Naive B cell (primary cell): ENCODE measurements around the gene ZNF839. TPM values are rescaled to one million over a fixed set of nuclear protein-coding genes. Genes with fewer than 3 reads are reported as not detected.
"Not testable (repeated sequence)": the region's sequence is repeated elsewhere in the genome, so short reads cannot be mapped to it uniquely, and the experiment has no call there.

Experiments used
- ATAC-seq, 2 donors: fragments of 150-1000 bp; cut with Tn5 transposase; 2 replicates each; pipeline ENCODE4 v1.10.0; 2021; ENCODE audit warnings: low read depth in 2 of 2, mild to moderate bottlenecking in 2 of 2, moderate library complexity in 2 of 2
- DNase-seq: peaks from one replicate; pipeline ENCODE4 v3.0.0; 2022
- H3K27ac Mint-ChIP-seq, 6 donors: one replicate each; pipeline ENCODE4 v1.8.0; 2020 to 2022; ENCODE audit warnings: mild to moderate bottlenecking in 6 of 6, mixed read lengths in 6 of 6, moderate library complexity in 5 of 6, inconsistent platforms in 2 of 6
- H3K27me3 Mint-ChIP-seq, 3 donors: one replicate each; pipeline ENCODE4 v1.8.0; 2021 to 2022; ENCODE audit warnings: mixed read lengths in 3 of 3, mild to moderate bottlenecking in 1 of 3
- H3K36me3 Mint-ChIP-seq, 2 donors: one replicate each; pipeline ENCODE4 v1.8.0; 2020 to 2022; ENCODE audit warnings: mixed read lengths in 2 of 2, inconsistent platforms in 1 of 2, mild to moderate bottlenecking in 1 of 2
- H3K4me1 Mint-ChIP-seq, 3 donors: one replicate each; pipeline ENCODE4 v1.8.0; 2020 to 2022; ENCODE audit warnings: mixed read lengths in 3 of 3, inconsistent platforms in 1 of 3, mild to moderate bottlenecking in 1 of 3, moderate library complexity in 1 of 3
- H3K4me3 Mint-ChIP-seq, 8 donors: one replicate each; pipeline ENCODE4 v1.8.0; 2020 to 2022; ENCODE audit warnings: mild to moderate bottlenecking in 8 of 8, mixed read lengths in 8 of 8, moderate library complexity in 8 of 8, inconsistent platforms in 2 of 8
- H3K9me3 Mint-ChIP-seq, 7 donors: one replicate each; pipeline ENCODE4 v1.8.0; 2020 to 2022; ENCODE audit warnings: mixed read lengths in 7 of 7, mild to moderate bottlenecking in 5 of 7, inconsistent platforms in 2 of 7, moderate library complexity in 1 of 7
- polyA plus RNA-seq, 6 donors: library from polyadenylated mRNA; unstranded; fragments of 300-500 nt; fragmentation: Illumina TruSeq; gene quantifications; one replicate each; pipeline ENCODE4 v1.2.3, GENCODE V29; 2021; ENCODE audit warnings: low read depth in 6 of 6

The ZNF839 gene
- polyA plus RNA-seq, 6 donors from 2014 or later: 4.5 to 10.5 (median 5.6) TPM

GRCh38 chr14:102293781-102294180 lies 25.8 kb upstream of the ZNF839 start:
- Mint-ChIP-seq H3K27ac (no peak overlapping the region), H3K4me3 (no peak overlapping the region), H3K36me3 (no peaks in the 10 kb centered on the region), H3K27me3 (no peaks in the 10 kb centered on the region), H3K4me1 (no peaks in the 10 kb centered on the region), H3K9me3 (peaks cover 0 to 5% (median 0%) of the 10 kb centered on the region in 7 donors)
- ATAC-seq (no peak), DNase-seq (no peak)

- ATAC-seq: no peak
- Mint-ChIP-seq H3K27ac (peak overlapping the region in 2 of 6 donors; percentile 20 to 67), H3K27me3 (no peaks in the 10 kb centered on the region), H3K36me3 (no peaks in the 10 kb centered on the region), H3K4me3 (no peak overlapping the region), H3K4me1 (no peaks in the 10 kb centered on the region), H3K9me3 (peaks cover 0 to 5% (median 0%) of the 10 kb centered on the region in 7 donors)
- no peak for DNase-seq
Measured at GRCh38 chr14:102295270-102295669, 24.3 kb upstream of the ZNF839 start.

- no peaks in the 10 kb centered on the region for H3K36me3 Mint-ChIP-seq
- no peak for ATAC-seq
- H3K27me3 Mint-ChIP-seq: no peaks in the 10 kb centered on the region
- H3K4me1 Mint-ChIP-seq: no peaks in the 10 kb centered on the region
- no peak overlapping the region for H3K4me3 Mint-ChIP-seq
- H3K27ac Mint-ChIP-seq: no peak overlapping the region
- DNase-seq: no peak
- H3K9me3 Mint-ChIP-seq: peaks cover 0 to 5% (median 0%) of the 10 kb centered on the region in 7 donors
Measured at GRCh38 chr14:102297436-102298170, 21.9 kb upstream of the ZNF839 start.

GRCh38 chr14:102298303-102299070 lies 21.1 kb upstream of the ZNF839 start:
- ATAC-seq, DNase-seq, H3K27me3 Mint-ChIP-seq, H3K4me1 Mint-ChIP-seq, H3K4me3 Mint-ChIP-seq, H3K9me3 Mint-ChIP-seq, H3K27ac Mint-ChIP-seq, H3K36me3 Mint-ChIP-seq: not testable (repeated sequence)

- no peak for ATAC-seq
- peaks cover 0 to under 1% (median 0%) of the 10 kb centered on the region in 7 donors for H3K9me3 Mint-ChIP-seq
- peaks cover 0 to 10% (median 0%) of the 10 kb centered on the region in 3 donors for H3K27me3 Mint-ChIP-seq
- no peaks in the 10 kb centered on the region for H3K36me3 Mint-ChIP-seq
- DNase-seq: no peak
- peak overlapping the region in 1 of 6 donors; percentile 78 for H3K27ac Mint-ChIP-seq
- peaks cover 6 to 10% (median 7%) of the 10 kb centered on the region in 3 donors for H3K4me1 Mint-ChIP-seq
- H3K4me3 Mint-ChIP-seq: peak overlapping the region in 6 of 8 donors; percentile 4 to 97 (median 70)
Measured at GRCh38 chr14:102303664-102304063, 15.9 kb upstream of the ZNF839 start.

GRCh38 chr14:102304611-102305506 lies 14.7 kb upstream of the ZNF839 start, which contains the start of gene MOK:
Gene MOK (minus strand): TSS chr14:102305164. CDS start chr14:102304968, 196 bp downstream.
- H3K9me3 Mint-ChIP-seq: no peaks in the 10 kb centered on the region
- no peaks in the 10 kb centered on the region for H3K36me3 Mint-ChIP-seq
- H3K27ac Mint-ChIP-seq: peak within 1 kb of the TSS; percentile 97 to 99 (median 98)
- peaks cover 6 to 10% (median 7%) of the 10 kb centered on the region in 3 donors for H3K4me1 Mint-ChIP-seq
- peak; percentile 94 to 95 for ATAC-seq
- H3K27me3 Mint-ChIP-seq: peaks cover 0 to 10% (median 0%) of the 10 kb centered on the region in 3 donors
- peak within 1 kb of the TSS; percentile 86 to 97 (median 97) for H3K4me3 Mint-ChIP-seq
- peak; percentile 98 for DNase-seq

- Mint-ChIP-seq H3K9me3 (peaks cover 0 to 5% (median 0%) of the 10 kb centered on the region in 7 donors), H3K36me3 (no peaks in the 10 kb centered on the region), H3K4me1 (peaks cover 29 to 53% (median 46%) of the 10 kb centered on the region in 3 donors), H3K27me3 (peaks cover 0 to 4% (median 0%) of the 10 kb centered on the region in 3 donors), H3K27ac (peak overlapping the region; percentile 54 to 92 (median 76)), H3K4me3 (peak overlapping the region; percentile 87 to 99 (median 94))
- DNase-seq: peak; percentile 80
- peak; percentile 68 to 72 for ATAC-seq
Measured at GRCh38 chr14:102314242-102315011, 5.1 kb upstream of the ZNF839 start.

- peaks cover 0 to 5% (median 0%) of the 10 kb centered on the region in 7 donors for H3K9me3 Mint-ChIP-seq
- peak overlapping the region in 2 of 6 donors; percentile 27 to 92 for H3K27ac Mint-ChIP-seq
- H3K4me3 Mint-ChIP-seq: peak overlapping the region in 7 of 8 donors; percentile 87 to 99 (median 94)
- H3K4me1 Mint-ChIP-seq: peaks cover 31 to 56% (median 48%) of the 10 kb centered on the region in 3 donors
- H3K27me3 Mint-ChIP-seq: peaks cover 0 to 4% (median 0%) of the 10 kb centered on the region in 3 donors
- ATAC-seq: no peak
- H3K36me3 Mint-ChIP-seq: no peaks in the 10 kb centered on the region
- no peak for DNase-seq
Measured at GRCh38 chr14:102315121-102315520, 4.4 kb upstream of the ZNF839 start.

- peak overlapping the region; percentile 94 to 99 (median 96) for H3K4me3 Mint-ChIP-seq
- H3K4me1 Mint-ChIP-seq: peaks cover 35 to 62% (median 60%) of the 10 kb centered on the region in 3 donors
- peaks cover 0 to 5% (median 0%) of the 10 kb centered on the region in 7 donors for H3K9me3 Mint-ChIP-seq
- H3K27me3 Mint-ChIP-seq: peaks cover 0 to 4% (median 0%) of the 10 kb centered on the region in 3 donors
- ATAC-seq (no peak), DNase-seq (no peak)
- H3K27ac Mint-ChIP-seq: peak overlapping the region; percentile 93 to 100 (median 99)
- H3K36me3 Mint-ChIP-seq: no peaks in the 10 kb centered on the region
Measured at GRCh38 chr14:102316338-102316742, 3.2 kb upstream of the ZNF839 start.

- Mint-ChIP-seq H3K36me3 (no peaks in the 10 kb centered on the region), H3K4me3 (peak overlapping the region; percentile 94 to 99 (median 96)), H3K4me1 (peaks cover 41 to 65% (median 62%) of the 10 kb centered on the region in 3 donors), H3K27me3 (peaks cover 0 to 4% (median 0%) of the 10 kb centered on the region in 3 donors), H3K27ac (peak overlapping the region; percentile 93 to 100 (median 99)), H3K9me3 (peaks cover 0 to 5% (median 0%) of the 10 kb centered on the region in 7 donors)
- DNase-seq: peak; percentile 97
- peak; percentile 58 to 61 for ATAC-seq
Measured at GRCh38 chr14:102316743-102317563, 2.6 kb upstream of the ZNF839 start.

GRCh38 chr14:102317564-102318248 lies 1.8 kb upstream of the ZNF839 start:
- H3K36me3 Mint-ChIP-seq: no peaks in the 10 kb centered on the region
- peaks cover 0 to 4% (median 0%) of the 10 kb centered on the region in 3 donors for H3K27me3 Mint-ChIP-seq

More at GRCh38 chr14:102317564-102318248, 1.8 kb upstream of the ZNF839 start:
- Mint-ChIP-seq H3K27ac (peak overlapping the region; percentile 93 to 100 (median 99)), H3K9me3 (peaks cover 0 to 5% (median 0%) of the 10 kb centered on the region in 7 donors), H3K4me1 (peaks cover 41 to 73% (median 65%) of the 10 kb centered on the region in 3 donors), H3K4me3 (peak overlapping the region; percentile 94 to 99 (median 97))
- DNase-seq (no peak), ATAC-seq (no peak)
